Measurements from ENCODE around the gene GALNTL6.

GRCh38 chr4:172705565-172705964, 892.4 kb downstream of the GALNTL6 start:
- TF ChIP-seq, protein P1, sequence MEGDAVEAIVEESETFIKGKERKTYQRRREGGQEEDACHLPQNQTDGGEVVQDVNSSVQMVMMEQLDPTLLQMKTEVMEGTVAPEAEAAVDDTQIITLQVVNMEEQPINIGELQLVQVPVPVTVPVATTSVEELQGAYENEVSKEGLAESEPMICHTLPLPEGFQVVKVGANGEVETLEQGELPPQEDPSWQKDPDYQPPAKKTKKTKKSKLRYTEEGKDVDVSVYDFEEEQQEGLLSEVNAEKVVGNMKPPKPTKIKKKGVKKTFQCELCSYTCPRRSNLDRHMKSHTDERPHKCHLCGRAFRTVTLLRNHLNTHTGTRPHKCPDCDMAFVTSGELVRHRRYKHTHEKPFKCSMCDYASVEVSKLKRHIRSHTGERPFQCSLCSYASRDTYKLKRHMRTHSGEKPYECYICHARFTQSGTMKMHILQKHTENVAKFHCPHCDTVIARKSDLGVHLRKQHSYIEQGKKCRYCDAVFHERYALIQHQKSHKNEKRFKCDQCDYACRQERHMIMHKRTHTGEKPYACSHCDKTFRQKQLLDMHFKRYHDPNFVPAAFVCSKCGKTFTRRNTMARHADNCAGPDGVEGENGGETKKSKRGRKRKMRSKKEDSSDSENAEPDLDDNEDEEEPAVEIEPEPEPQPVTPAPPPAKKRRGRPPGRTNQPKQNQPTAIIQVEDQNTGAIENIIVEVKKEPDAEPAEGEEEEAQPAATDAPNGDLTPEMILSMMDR (IDR thresholded peaks at IDR 0.05) = no peak
- no peak for TF ChIP-seq POLR2A (IDR thresholded peaks at IDR 0.05)

Measured in testis (tissue), 2 donors.